Endodermal cell (in vitro differentiated cells): ENCODE data around the gene SAMD10. TPM values are rescaled to one million over a fixed set of nuclear protein-coding genes. Genes with fewer than 3 reads are reported as not detected.

Experiments
- DNase-seq: peaks from one replicate; pipeline ENCODE4 v3.0.0-alpha.2; 2017
- H3K27ac ChIP-seq: 2 replicates; pipeline ENCODE4 v1.5.1; 2013; ENCODE audit warnings: mild to moderate bottlenecking, low read depth, low read length, moderate library complexity
- H3K27me3 ChIP-seq: 2 replicates; pipeline ENCODE4 v1.6.1; 2013; ENCODE audit warnings: mild to moderate bottlenecking, low read length, moderate library complexity; ENCODE audit not compliant: insufficient read depth, control insufficient read depth, poor library complexity, severe bottlenecking
- H3K36me3 ChIP-seq: 2 replicates; pipeline ENCODE4 v1.7.0; 2013; ENCODE audit warnings: mild to moderate bottlenecking, low read length, moderate library complexity; ENCODE audit not compliant: control insufficient read depth, insufficient read depth
- H3K4me1 ChIP-seq: one replicate; pipeline ENCODE4 v1.7.0; 2013; ENCODE audit warnings: low read length; ENCODE audit not compliant: control insufficient read depth, insufficient read depth
- H3K4me3 ChIP-seq: 2 replicates; pipeline ENCODE4 v1.5.1; 2013; ENCODE audit warnings: mild to moderate bottlenecking, low read length, moderate library complexity
- H3K9ac ChIP-seq: 2 replicates; pipeline ENCODE4 v1.6.1; 2013; ENCODE audit warnings: mild to moderate bottlenecking, low read length, moderate library complexity; ENCODE audit not compliant: poor library complexity, severe bottlenecking; ENCODE audit errors: extremely low read depth
- H3K9me3 ChIP-seq: 2 replicates; pipeline ENCODE4 v1.6.1; 2013; ENCODE audit warnings: mild to moderate bottlenecking, low read length, moderate library complexity; ENCODE audit not compliant: control insufficient read depth
- H3K27ac Mint-ChIP-seq: 2 replicates; pipeline ENCODE4 v1.8.0; 2020; ENCODE audit warnings: mixed read lengths
- H3K27me3 Mint-ChIP-seq: 2 replicates; pipeline ENCODE4 v1.8.0; 2021; ENCODE audit warnings: mild to moderate bottlenecking, mixed read lengths; ENCODE audit not compliant: insufficient read depth
- H3K36me3 Mint-ChIP-seq: 2 replicates; pipeline ENCODE4 v1.8.0; 2020; ENCODE audit warnings: low read depth, mixed read lengths
- H3K4me1 Mint-ChIP-seq: 2 replicates; pipeline ENCODE4 v1.8.0; 2020; ENCODE audit warnings: mixed read lengths
- H3K4me3 Mint-ChIP-seq: 2 replicates; pipeline ENCODE4 v1.8.0; 2020; ENCODE audit warnings: mild to moderate bottlenecking, moderate library complexity, mixed read lengths
- H3K9me3 Mint-ChIP-seq: 2 replicates; pipeline ENCODE4 v1.8.0; 2020; ENCODE audit warnings: mild to moderate bottlenecking, mixed read lengths
- WGBS, 2 experiments: methylation state at CpG; one replicate each; pipeline versions ENCODE4 v1.1.5 to v1.1.7; 2013; ENCODE audit warnings: missing lambda C conversion rate in 2 of 2, mixed read lengths in 1 of 2; ENCODE audit not compliant: insufficient coverage in 1 of 2, insufficient read length in 1 of 2; 5-methylcytosine and 5-hydroxymethylcytosine counted together
- long read RNA-seq, 4 experiments: library from polyadenylated mRNA in 2 of 4; library from RNA in 1 of 4; library from capped mRNA in 1 of 4; stranded (forward) in 3 of 4; unstranded in 1 of 4; transcript quantifications; one replicate each; pipeline ENCODE4 v2.0.0, GENCODE V29; 2020 to 2021; ENCODE audit warnings: inconsistent platforms in 1 of 4
- polyA plus RNA-seq, 2 experiments: library from polyadenylated mRNA; stranded (reverse); fragments of 50-300 nt; gene quantifications; one replicate each; pipeline ENCODE4 v1.2.3, GENCODE V29; 2013
- total RNA-seq, 2 donors: library from RNA; stranded (reverse); fragmentation: NEBNext Ultra II Directional in 1 of 2; extraction: Animal tissue kit (Norgen Biotek cat#: 25700) in 1 of 2; gene quantifications; 2 replicates in 1 of 2; 3 replicates in 1 of 2; pipeline ENCODE4 v1.2.1, GENCODE V29; 2021
- TF ChIP-seq, protein P1 (sequence below): fragments of 200-600 bp; sonication (generic); conservative IDR thresholded peaks from 2 replicates; pipeline ENCODE4 v1.5.0; 2021; ENCODE audit warnings: antibody characterized with exemption, mild to moderate bottlenecking

SAMD10 gene
- total RNA-seq, result 1 to 10 TPM; 5.6 to 6.0 TPM
- polyA plus RNA-seq (2013, experiment 1 of 2), result 7.2 TPM
- polyA plus RNA-seq (2013, experiment 2 of 2), result 7.0 TPM
- long read RNA-seq, experiment 1, result 0 reads
- long read RNA-seq, experiment 2, partial matches to known transcripts, result 2 of 10 reads
- long read RNA-seq, experiment 2, other reads (novel, unspliced or antisense), result 7 of 10 reads
- long read RNA-seq, experiment 3, partial matches to known transcripts, result 1 of 9 reads
- long read RNA-seq, experiment 3, other reads (novel, unspliced or antisense), result 4 of 9 reads
- long read RNA-seq, experiment 4, partial matches to known transcripts, result 0 of 1 reads
- long read RNA-seq, experiment 4, other reads (novel, unspliced or antisense), result 0 of 1 reads

DNA sequence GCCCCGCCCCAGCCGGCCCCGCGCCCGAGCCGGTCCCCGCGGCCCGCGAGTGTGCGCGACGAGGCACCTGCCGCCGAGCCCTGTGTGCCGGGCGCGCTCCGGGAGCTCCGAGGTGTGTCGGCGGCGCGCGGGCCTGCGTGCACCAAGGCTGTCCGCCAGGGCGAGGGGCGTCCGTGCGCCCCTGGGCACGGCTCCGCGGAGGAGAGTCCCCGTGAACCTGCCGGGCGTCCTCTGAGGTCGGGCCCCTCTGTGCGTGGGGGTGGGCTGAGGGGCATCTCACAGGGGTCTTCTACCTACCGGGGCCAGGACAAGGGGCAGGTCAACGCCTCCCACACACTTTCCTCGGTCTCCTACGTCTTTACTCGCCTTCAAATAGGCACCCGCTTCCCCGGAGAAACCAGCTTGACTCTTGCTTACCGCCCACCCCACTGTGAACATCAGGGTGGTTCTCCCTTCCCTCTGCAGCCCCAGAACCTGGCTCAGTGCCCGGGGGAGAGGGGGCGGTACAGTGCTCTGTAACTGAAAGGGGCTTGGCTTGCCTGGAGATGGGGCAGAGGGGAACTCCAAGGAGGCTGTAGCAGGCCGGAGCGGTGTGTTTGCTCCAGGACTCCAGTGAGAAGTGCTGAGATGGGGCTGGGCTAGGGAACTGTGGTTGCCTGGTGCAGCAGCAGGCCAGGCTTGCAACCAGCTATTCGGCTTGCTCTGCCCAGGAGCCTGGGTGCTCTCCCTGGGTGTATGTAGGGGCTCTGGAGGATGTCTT lies at the start of gene SAMD10:
SAMD10 (minus strand) TSS at position 86 of the 760 bp plus-strand sequence. CDS start 175 bp downstream, outside the sequence.
- peak; percentile 78 for DNase-seq
- TF ChIP-seq, protein P1, sequence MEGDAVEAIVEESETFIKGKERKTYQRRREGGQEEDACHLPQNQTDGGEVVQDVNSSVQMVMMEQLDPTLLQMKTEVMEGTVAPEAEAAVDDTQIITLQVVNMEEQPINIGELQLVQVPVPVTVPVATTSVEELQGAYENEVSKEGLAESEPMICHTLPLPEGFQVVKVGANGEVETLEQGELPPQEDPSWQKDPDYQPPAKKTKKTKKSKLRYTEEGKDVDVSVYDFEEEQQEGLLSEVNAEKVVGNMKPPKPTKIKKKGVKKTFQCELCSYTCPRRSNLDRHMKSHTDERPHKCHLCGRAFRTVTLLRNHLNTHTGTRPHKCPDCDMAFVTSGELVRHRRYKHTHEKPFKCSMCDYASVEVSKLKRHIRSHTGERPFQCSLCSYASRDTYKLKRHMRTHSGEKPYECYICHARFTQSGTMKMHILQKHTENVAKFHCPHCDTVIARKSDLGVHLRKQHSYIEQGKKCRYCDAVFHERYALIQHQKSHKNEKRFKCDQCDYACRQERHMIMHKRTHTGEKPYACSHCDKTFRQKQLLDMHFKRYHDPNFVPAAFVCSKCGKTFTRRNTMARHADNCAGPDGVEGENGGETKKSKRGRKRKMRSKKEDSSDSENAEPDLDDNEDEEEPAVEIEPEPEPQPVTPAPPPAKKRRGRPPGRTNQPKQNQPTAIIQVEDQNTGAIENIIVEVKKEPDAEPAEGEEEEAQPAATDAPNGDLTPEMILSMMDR, result peak; percentile 67
- H3K27ac ChIP-seq, result no peak within 1 kb of the TSS
- WGBS, 2 experiments, result 6 to 8% methylated on average over 28 to 52 of the region's 52 CpGs
- H3K27me3 ChIP-seq, result no peaks in the 10 kb centered on the region
- H3K4me3 Mint-ChIP-seq, result peak within 1 kb of the TSS; percentile 88
- no peaks in the 10 kb centered on the region for H3K9me3 ChIP-seq
- peaks cover 9% of the 10 kb centered on the region for H3K4me1 ChIP-seq
- H3K27me3 Mint-ChIP-seq, result peaks cover 10% of the 10 kb centered on the region
- peaks cover 19% of the 10 kb centered on the region for H3K4me1 Mint-ChIP-seq
- peaks cover 20% of the 10 kb centered on the region for H3K36me3 ChIP-seq
- no peaks in the 10 kb centered on the region for H3K9me3 Mint-ChIP-seq
- peaks cover 21% of the 10 kb centered on the region for H3K36me3 Mint-ChIP-seq
- H3K4me3 ChIP-seq, result peak within 1 kb of the TSS; percentile 85
- peak within 1 kb of the TSS; percentile 6 for H3K9ac ChIP-seq
- H3K27ac Mint-ChIP-seq, result peak within 1 kb of the TSS; percentile 72

DNA sequence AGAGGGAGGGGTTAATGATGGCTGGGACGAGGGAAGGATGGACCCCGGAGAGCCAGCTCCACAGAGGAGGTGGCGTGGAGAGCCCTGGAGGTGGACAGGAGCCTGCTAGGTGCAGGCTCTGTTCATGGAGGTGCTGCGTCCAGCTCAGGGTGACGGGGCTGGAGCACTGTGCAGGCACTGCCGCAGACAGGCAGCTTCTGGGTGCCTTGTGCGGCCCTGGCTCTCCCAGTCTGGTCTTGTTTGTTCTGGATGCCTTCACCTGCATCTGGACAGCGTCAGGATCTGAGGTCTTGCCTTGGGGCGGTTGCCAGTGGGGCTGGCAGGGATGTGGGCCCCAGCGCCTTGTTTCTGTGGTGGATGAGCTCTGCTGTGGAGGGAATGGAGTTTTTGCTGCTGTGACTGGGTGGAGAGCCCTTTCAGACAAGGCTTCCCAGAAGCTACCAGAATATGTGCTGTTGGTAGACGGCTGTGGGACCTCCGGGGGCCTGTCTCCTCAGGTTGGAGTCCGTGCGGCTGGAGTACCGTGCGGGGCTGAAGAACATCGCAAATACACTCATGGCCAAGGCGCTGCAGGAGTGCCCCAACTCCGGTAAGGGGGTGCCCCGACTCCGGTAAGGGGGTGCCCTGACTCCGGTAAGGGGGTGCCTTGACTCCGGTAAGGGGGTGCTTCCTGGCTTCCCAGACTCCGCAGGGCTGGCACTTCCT lies 48.7 kb upstream of the SAMD10 start:
- Histone ChIP-seq H3K9me3 (no peaks in the 10 kb centered on the region), H3K27me3 (no peaks in the 10 kb centered on the region), H3K4me1 (peaks cover 9% of the 10 kb centered on the region), H3K4me3 (no peak overlapping the region), H3K27ac (no peak overlapping the region), H3K9ac (no peak overlapping the region), H3K36me3 (peaks cover 62% of the 10 kb centered on the region)
- Mint-ChIP-seq H3K36me3 (peaks cover 75% of the 10 kb centered on the region), H3K9me3 (no peaks in the 10 kb centered on the region), H3K4me3 (no peak overlapping the region), H3K27ac (no peak overlapping the region), H3K27me3 (peaks cover 1% of the 10 kb centered on the region), H3K4me1 (peaks cover 17% of the 10 kb centered on the region)
- TF ChIP-seq, protein P1, result no peak
- DNase-seq, result no peak
- 91 to 93% methylated on average over 17 to 24 of the region's 24 CpGs for WGBS, 2 experiments

DNA sequence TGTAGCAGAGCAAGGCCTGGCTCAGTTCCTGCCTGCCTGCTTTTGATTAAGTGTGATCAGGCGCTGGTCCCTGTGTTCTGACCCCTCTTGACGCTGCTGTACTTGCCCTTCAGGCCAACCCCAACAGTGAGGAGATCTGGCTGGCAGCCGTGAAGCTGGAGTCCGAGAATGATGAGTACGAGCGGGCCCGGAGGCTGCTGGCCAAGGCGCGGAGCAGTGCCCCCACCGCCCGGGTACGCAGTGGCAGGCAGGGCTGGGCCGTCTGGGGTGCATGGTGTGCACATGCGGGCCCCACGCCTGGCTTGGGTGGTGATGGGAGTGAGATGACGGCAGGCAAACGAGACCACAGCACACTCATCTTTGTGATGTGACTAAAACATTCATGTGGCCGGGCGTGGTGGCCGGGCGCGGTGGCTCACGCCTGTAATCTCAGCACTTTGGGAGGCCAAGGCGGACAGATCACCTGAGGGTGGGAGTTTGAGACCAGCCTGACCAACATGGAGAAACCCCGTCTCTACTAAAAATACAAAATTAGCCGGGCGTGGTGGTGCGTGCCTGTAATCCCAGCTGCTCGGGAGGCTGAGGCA lies 46.5 kb upstream of the SAMD10 start:
- Mint-ChIP-seq H3K9me3 (no peaks in the 10 kb centered on the region), H3K36me3 (peaks cover 76% of the 10 kb centered on the region), H3K27me3 (peaks cover under 1% of the 10 kb centered on the region), H3K4me3 (no peak overlapping the region), H3K4me1 (peaks cover 14% of the 10 kb centered on the region), H3K27ac (no peak overlapping the region)
- no peak overlapping the region for H3K9ac ChIP-seq
- 95 to 97% methylated on average over 6 to 29 of the region's 29 CpGs for WGBS, 2 experiments
- no peak overlapping the region for H3K4me3 ChIP-seq
- H3K9me3 ChIP-seq, result no peaks in the 10 kb centered on the region
- H3K4me1 ChIP-seq, result peaks cover 7% of the 10 kb centered on the region
- peaks cover 70% of the 10 kb centered on the region for H3K36me3 ChIP-seq
- no peak overlapping the region for H3K27ac ChIP-seq
- TF ChIP-seq, protein P1, result no peak
- no peaks in the 10 kb centered on the region for H3K27me3 ChIP-seq
- DNase-seq, result no peak
